Fibroblast of lung (primary cell): ENCODE data around the gene BSND. TPM values are rescaled to one million over a fixed set of nuclear protein-coding genes. Genes with fewer than 3 reads are reported as not detected.
A peak's percentile ranks its signal among the peaks of the same experiment; 100 is the strongest.

Source experiments
- DNase-seq, 2 donors: peaks; one replicate each; pipeline versions ENCODE4 v3.0.0 to v3.0.0-alpha.2; 2010; ENCODE audit warnings: low read depth in 2 of 2
- H2AFZ ChIP-seq: 2 replicates; pipeline ENCODE4 v1.5.1; 2012; ENCODE audit warnings: low read length, control low read depth, inconsistent platforms
- H3K27ac ChIP-seq: 2 replicates; pipeline ENCODE4 v1.5.1; 2011; ENCODE audit warnings: low read length, control low read depth; ENCODE audit not compliant: insufficient read depth
- H3K27me3 ChIP-seq: 2 replicates; pipeline ENCODE4 v1.5.1; 2011; ENCODE audit warnings: mild to moderate bottlenecking, low read length; ENCODE audit not compliant: control insufficient read depth, insufficient read depth
- H3K36me3 ChIP-seq: 2 replicates; pipeline ENCODE4 v1.5.1; 2011; ENCODE audit warnings: low read length; ENCODE audit not compliant: control insufficient read depth, insufficient read depth
- H3K4me1 ChIP-seq: 2 replicates; pipeline ENCODE4 v1.5.1; 2011; ENCODE audit warnings: low read length; ENCODE audit not compliant: control insufficient read depth, insufficient read depth; ENCODE audit errors: extremely low read depth
- H3K4me2 ChIP-seq: 2 replicates; pipeline ENCODE4 v1.5.1; 2011; ENCODE audit warnings: low read length, control low read depth; ENCODE audit not compliant: insufficient read depth; ENCODE audit errors: extremely low read depth
- H3K4me3 ChIP-seq, 4 experiments: fragments of 200-600 bp in 1 of 4; sonication (generic) in 1 of 4; replicated peaks in 1 of 4; 2 replicates each; pipeline ENCODE4 v1.5.1; 2011 to 2016; ENCODE audit warnings: low read length in 4 of 4, low read depth in 3 of 4, mild to moderate bottlenecking in 3 of 4, control low read depth in 2 of 4, inconsistent platforms in 1 of 4, mixed read lengths in 1 of 4; ENCODE audit not compliant: insufficient read depth in 1 of 4; ENCODE audit errors: control extremely low read depth in 1 of 4
- H3K79me2 ChIP-seq: 2 replicates; pipeline ENCODE4 v1.5.1; 2012; ENCODE audit warnings: mild to moderate bottlenecking, low read length, inconsistent platforms; ENCODE audit not compliant: control insufficient read depth, insufficient read depth
- H3K9ac ChIP-seq: 2 replicates; pipeline ENCODE4 v1.5.1; 2011; ENCODE audit warnings: mild to moderate bottlenecking, low read length, control low read depth; ENCODE audit not compliant: insufficient read depth
- H3K9me3 ChIP-seq: 2 replicates; pipeline ENCODE4 v1.5.1; 2012; ENCODE audit warnings: low read depth, low read length; ENCODE audit not compliant: control insufficient read depth, insufficient read depth
- H4K20me1 ChIP-seq: 2 replicates; pipeline ENCODE4 v1.5.1; 2011; ENCODE audit warnings: low read length; ENCODE audit not compliant: control insufficient read depth, insufficient read depth; ENCODE audit errors: extremely low read depth
- CTCF ChIP-seq, 2 donors: IDR thresholded peaks in 1 of 2; conservative IDR thresholded peaks in 1 of 2; 1 replicate in 1 of 2; 2 replicates in 1 of 2; pipeline ENCODE4 v1.5.1; 2011 to 2012; ENCODE audit warnings: low read length in 2 of 2, control low read depth in 1 of 2, inconsistent platforms in 1 of 2, low read depth in 1 of 2, mild to moderate bottlenecking in 1 of 2
- EZH2 ChIP-seq: IDR thresholded peaks from 2 replicates; pipeline ENCODE4 v1.5.1; 2012; ENCODE audit warnings: low read length, control low read depth, mild to moderate bottlenecking; ENCODE audit errors: missing control alignments
- polyA plus RNA-seq, 2 donors: library from polyadenylated mRNA; depleted of rRNA in 1 of 2; stranded (reverse) in 1 of 2; unstranded in 1 of 2; fragments of >200 nt; gene quantifications; 2 replicates each; pipeline ENCODE4 v1.2.1, GENCODE V29; 2011 to 2012; ENCODE audit warnings: missing spikeins in 1 of 2
- total RNA-seq: library from RNA; depleted of rRNA; stranded (reverse); fragments of >200 nt; gene quantifications from 2 replicates; pipeline ENCODE4 v1.2.1, GENCODE V29; 2014

BSND gene
- total and polyA plus RNA-seq, 2 donors (not counting 1 experiment from before 2014, with no cell fraction given), result not detected

GRCh38 chr1:55010194-55010886 is 11.6 kb downstream of the BSND start:
- H3K79me2 ChIP-seq, result no peaks in the 10 kb centered on the region
- H3K4me3 ChIP-seq, result no peak overlapping the region
- no peaks in the 10 kb centered on the region for H4K20me1 ChIP-seq
- peaks cover 8% of the 10 kb centered on the region for H3K4me1 ChIP-seq
- TF ChIP-seq CTCF (conservative IDR thresholded peaks at IDR 0.05 in 1 of 2, IDR thresholded peaks at IDR 0.05 in 1 of 2; ENCODE audit: low read depth in 1 of 2, low read length in 2 of 2) (no peak), EZH2 (no peak)
- H3K4me2 ChIP-seq, result no peak overlapping the region
- H3K36me3 ChIP-seq, result no peaks in the 10 kb centered on the region
- H3K27me3 ChIP-seq, result peaks cover 19% of the 10 kb centered on the region
- no peaks in the 10 kb centered on the region for H3K9me3 ChIP-seq
- H3K9ac ChIP-seq, result no peak overlapping the region
- H3K27ac ChIP-seq, result no peak overlapping the region
- no peak overlapping the region for H2AFZ ChIP-seq
- DNase-seq, result no peak

- Histone ChIP-seq H3K9me3 (no peaks in the 10 kb centered on the region), H3K4me2 (no peak overlapping the region), H3K27ac (no peak overlapping the region), H3K4me1 (peaks cover 8% of the 10 kb centered on the region), H3K9ac (no peak overlapping the region), H3K79me2 (no peaks in the 10 kb centered on the region), H3K4me3 (no peak overlapping the region), H2AFZ (no peak overlapping the region), H3K36me3 (no peaks in the 10 kb centered on the region), H4K20me1 (no peaks in the 10 kb centered on the region), H3K27me3 (peaks cover 22% of the 10 kb centered on the region)
- TF ChIP-seq CTCF (conservative IDR thresholded peaks at IDR 0.05 in 1 of 2, IDR thresholded peaks at IDR 0.05 in 1 of 2; ENCODE audit: low read depth in 1 of 2, low read length in 2 of 2) (peak in 1 of 2 donors; percentile 5), EZH2 (no peak)
- DNase-seq, result no peak
These were observed 12.1 kb downstream of the BSND start for GRCh38 chr1:55010887-55011217.

GRCh38 chr1:55012661-55013060 is 13.9 kb downstream of the BSND start:
- peaks cover 5% of the 10 kb centered on the region for H3K4me1 ChIP-seq
- no peak for TF ChIP-seq EZH2
- TF ChIP-seq CTCF (conservative IDR thresholded peaks at IDR 0.05 in 1 of 2, IDR thresholded peaks at IDR 0.05 in 1 of 2; ENCODE audit: low read depth in 1 of 2, low read length in 2 of 2), result no peak
- DNase-seq, result no peak
- no peak overlapping the region for H3K4me3 ChIP-seq
- H3K79me2 ChIP-seq, result no peaks in the 10 kb centered on the region
- no peak overlapping the region for H2AFZ ChIP-seq
- no peaks in the 10 kb centered on the region for H3K36me3 ChIP-seq
- H3K4me2 ChIP-seq, result no peak overlapping the region
- no peaks in the 10 kb centered on the region for H3K9me3 ChIP-seq
- no peaks in the 10 kb centered on the region for H4K20me1 ChIP-seq
- H3K27me3 ChIP-seq, result peaks cover 22% of the 10 kb centered on the region
- no peak overlapping the region for H3K9ac ChIP-seq
- no peak overlapping the region for H3K27ac ChIP-seq
